ENCODE data around the gene PRKG1.

Gene PRKG1

GRCh38 chr10:51382181-51382580 lies 307.9 kb downstream of the PRKG1 start:
- Histone ChIP-seq H4K12ac (ENCODE audit: low read depth, low read length) (no peak overlapping the region), H3K79me2 (ENCODE audit: control insufficient read depth, insufficient read depth, low read length, poor library complexity) (no peaks in the 10 kb centered on the region), H3K4me1 (ENCODE audit: control insufficient read depth in 1 of 2, insufficient read depth in 2 of 2, low read length in 2 of 2) (no peaks in the 10 kb centered on the region), H3K9ac (ENCODE audit: low read length) (no peak overlapping the region), H2AFZ (ENCODE audit: insufficient read depth, low read length, poor library complexity) (no peak overlapping the region), H3K79me1 (ENCODE audit: low read length) (no peaks in the 10 kb centered on the region), H3K4me3 (ENCODE audit: low read depth, low read length) (no peak overlapping the region), H2BK5ac (ENCODE audit: low read depth, low read length, poor library complexity) (no peak overlapping the region), H3K4ac (ENCODE audit: low read depth, low read length) (no peak overlapping the region), H3K18ac (ENCODE audit: low read length) (no peak overlapping the region), H2AK5ac (ENCODE audit: low read length) (no peak overlapping the region), H3K27ac (ENCODE audit: low read depth, low read length) (no peak overlapping the region), H2BK120ac (ENCODE audit: insufficient read depth, low read length, poor library complexity) (no peak overlapping the region), H3K27me3 (ENCODE audit: insufficient read depth, low read length) (no peaks in the 10 kb centered on the region), H2BK12ac (ENCODE audit: low read length) (no peak overlapping the region), H3K4me2 (ENCODE audit: low read length) (no peak overlapping the region), H4K91ac (ENCODE audit: low read depth, low read length) (no peak overlapping the region), H4K8ac (ENCODE audit: low read depth, low read length) (no peak overlapping the region), H3K9me3 (ENCODE audit: insufficient read depth, low read depth, low read length) (no peaks in the 10 kb centered on the region), H3K36me3 (ENCODE audit: control insufficient read depth in 1 of 2, insufficient read depth in 2 of 2, low read length in 2 of 2) (no peaks in the 10 kb centered on the region), H3K23ac (ENCODE audit: low read length) (no peak overlapping the region), H3K14ac (ENCODE audit: low read length) (no peak overlapping the region)
- DNase-seq = peak in 1 of 2 donors; percentile 50
- WGBS (ENCODE audit: extremely low coverage, insufficient coverage, insufficient read length) = no CpG with 5 or more reads among the region's 1 CpG

DNA sequence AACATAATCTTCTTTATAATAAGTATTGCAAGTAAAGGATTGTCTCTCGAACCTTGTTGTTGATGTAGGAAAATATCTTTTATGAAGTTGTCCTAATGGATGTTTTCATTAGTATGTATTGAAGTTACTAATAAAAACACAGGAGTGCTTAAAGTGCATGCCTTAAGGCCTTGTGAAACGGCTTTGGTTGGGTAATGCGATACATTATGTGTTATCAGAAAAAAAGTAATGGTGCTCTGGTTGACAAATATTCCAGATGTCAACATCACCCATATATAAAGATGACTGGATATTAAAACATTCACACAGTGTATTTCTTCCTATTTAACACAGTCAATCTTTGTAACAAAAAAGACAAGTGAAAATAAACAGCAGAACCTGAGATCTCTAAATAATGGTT lies 310.7 kb downstream of the PRKG1 start:
- H2AK5ac ChIP-seq (ENCODE audit: low read length) = no peak overlapping the region
- no peak overlapping the region for H3K14ac ChIP-seq (ENCODE audit: low read length)
- H4K12ac ChIP-seq (ENCODE audit: low read depth, low read length) = no peak overlapping the region
- no peak for DNase-seq
- no peak overlapping the region for H2AFZ ChIP-seq (ENCODE audit: insufficient read depth, low read length, poor library complexity)
- no peaks in the 10 kb centered on the region for H3K79me2 ChIP-seq (ENCODE audit: control insufficient read depth, insufficient read depth, low read length, poor library complexity)
- H3K4me3 ChIP-seq (ENCODE audit: low read depth, low read length) = no peak overlapping the region
- no peak overlapping the region for H2BK120ac ChIP-seq (ENCODE audit: insufficient read depth, low read length, poor library complexity)
- no peaks in the 10 kb centered on the region for H3K9me3 ChIP-seq (ENCODE audit: insufficient read depth, low read depth, low read length)
- H4K8ac ChIP-seq (ENCODE audit: low read depth, low read length) = no peak overlapping the region
- H3K4ac ChIP-seq (ENCODE audit: low read depth, low read length) = no peak overlapping the region
- no peaks in the 10 kb centered on the region for H3K27me3 ChIP-seq (ENCODE audit: insufficient read depth, low read length)
- no peak overlapping the region for H4K91ac ChIP-seq (ENCODE audit: low read depth, low read length)
- no peaks in the 10 kb centered on the region for H3K4me1 ChIP-seq (ENCODE audit: control insufficient read depth in 1 of 2, insufficient read depth in 2 of 2, low read length in 2 of 2)
- H2BK12ac ChIP-seq (ENCODE audit: low read length) = no peak overlapping the region
- no peak overlapping the region for H2BK5ac ChIP-seq (ENCODE audit: low read depth, low read length, poor library complexity)
- no peaks in the 10 kb centered on the region for H3K36me3 ChIP-seq (ENCODE audit: control insufficient read depth in 1 of 2, insufficient read depth in 2 of 2, low read length in 2 of 2)
- no peak overlapping the region for H3K27ac ChIP-seq (ENCODE audit: low read depth, low read length)
- H3K79me1 ChIP-seq (ENCODE audit: low read length) = no peaks in the 10 kb centered on the region
- no peak overlapping the region for H3K18ac ChIP-seq (ENCODE audit: low read length)
- no peak overlapping the region for H3K4me2 ChIP-seq (ENCODE audit: low read length)
- no peak overlapping the region for H3K23ac ChIP-seq (ENCODE audit: low read length)
- WGBS (ENCODE audit: extremely low coverage, insufficient coverage, insufficient read length) = no CpG with 5 or more reads among the region's 3 CpGs
- no peak overlapping the region for H3K9ac ChIP-seq (ENCODE audit: low read length)

DNA sequence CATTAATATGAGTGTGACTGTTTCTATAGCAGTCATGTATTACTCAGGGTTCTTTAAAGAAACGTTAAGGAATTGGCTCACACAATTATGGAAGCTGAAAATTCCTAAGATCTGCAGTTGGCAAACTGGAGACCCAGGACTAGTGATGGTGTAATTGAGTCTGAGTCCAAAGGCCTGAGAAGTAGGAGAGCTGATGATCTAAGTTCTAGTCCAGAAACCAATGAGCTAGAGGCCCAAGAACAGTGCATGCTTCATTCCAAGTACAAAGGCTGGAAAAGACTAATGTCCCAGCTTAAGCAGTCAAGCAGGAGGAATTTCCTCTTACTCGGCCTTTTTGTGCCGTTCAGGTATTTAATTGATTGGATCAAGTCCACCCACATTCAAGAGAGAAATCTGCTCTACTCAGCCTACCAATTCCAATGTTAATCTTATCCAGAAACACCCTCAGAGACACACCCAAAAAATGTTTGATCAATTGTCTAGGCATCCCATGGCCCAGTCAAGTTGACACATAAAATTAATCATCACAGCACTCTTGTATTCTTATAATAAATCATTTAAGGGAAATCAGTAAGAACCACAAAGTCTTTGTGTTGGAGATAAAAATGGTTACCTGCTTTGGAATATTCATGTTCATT lies 312.1 kb downstream of the PRKG1 start:
- no peak overlapping the region for H3K27ac ChIP-seq (ENCODE audit: low read depth, low read length)
- H2BK12ac ChIP-seq (ENCODE audit: low read length) = no peak overlapping the region
- H4K91ac ChIP-seq (ENCODE audit: low read depth, low read length) = no peak overlapping the region
- no peak overlapping the region for H3K4ac ChIP-seq (ENCODE audit: low read depth, low read length)
- no peak overlapping the region for H3K4me2 ChIP-seq (ENCODE audit: low read length)
- H3K27me3 ChIP-seq (ENCODE audit: insufficient read depth, low read length) = no peaks in the 10 kb centered on the region
- no peaks in the 10 kb centered on the region for H3K4me1 ChIP-seq (ENCODE audit: control insufficient read depth in 1 of 2, insufficient read depth in 2 of 2, low read length in 2 of 2)
- no peak overlapping the region for H4K12ac ChIP-seq (ENCODE audit: low read depth, low read length)
- no peak overlapping the region for H3K18ac ChIP-seq (ENCODE audit: low read length)
- DNase-seq = no peak
- H2AK5ac ChIP-seq (ENCODE audit: low read length) = no peak overlapping the region
- no peak overlapping the region for H2AFZ ChIP-seq (ENCODE audit: insufficient read depth, low read length, poor library complexity)
- no CpG with 5 or more reads among the region's 3 CpGs for WGBS (ENCODE audit: extremely low coverage, insufficient coverage, insufficient read length)
- H2BK5ac ChIP-seq (ENCODE audit: low read depth, low read length, poor library complexity) = no peak overlapping the region
- no peaks in the 10 kb centered on the region for H3K79me1 ChIP-seq (ENCODE audit: low read length)
- no peak overlapping the region for H4K8ac ChIP-seq (ENCODE audit: low read depth, low read length)
- no peak overlapping the region for H3K4me3 ChIP-seq (ENCODE audit: low read depth, low read length)
- no peak overlapping the region for H3K23ac ChIP-seq (ENCODE audit: low read length)
- no peak overlapping the region for H3K14ac ChIP-seq (ENCODE audit: low read length)
- no peaks in the 10 kb centered on the region for H3K36me3 ChIP-seq (ENCODE audit: control insufficient read depth in 1 of 2, insufficient read depth in 2 of 2, low read length in 2 of 2)
- H2BK120ac ChIP-seq (ENCODE audit: insufficient read depth, low read length, poor library complexity) = no peak overlapping the region
- H3K9ac ChIP-seq (ENCODE audit: low read length) = no peak overlapping the region
- no peaks in the 10 kb centered on the region for H3K9me3 ChIP-seq (ENCODE audit: insufficient read depth, low read depth, low read length)
- H3K79me2 ChIP-seq (ENCODE audit: control insufficient read depth, insufficient read depth, low read length, poor library complexity) = no peaks in the 10 kb centered on the region

DNA sequence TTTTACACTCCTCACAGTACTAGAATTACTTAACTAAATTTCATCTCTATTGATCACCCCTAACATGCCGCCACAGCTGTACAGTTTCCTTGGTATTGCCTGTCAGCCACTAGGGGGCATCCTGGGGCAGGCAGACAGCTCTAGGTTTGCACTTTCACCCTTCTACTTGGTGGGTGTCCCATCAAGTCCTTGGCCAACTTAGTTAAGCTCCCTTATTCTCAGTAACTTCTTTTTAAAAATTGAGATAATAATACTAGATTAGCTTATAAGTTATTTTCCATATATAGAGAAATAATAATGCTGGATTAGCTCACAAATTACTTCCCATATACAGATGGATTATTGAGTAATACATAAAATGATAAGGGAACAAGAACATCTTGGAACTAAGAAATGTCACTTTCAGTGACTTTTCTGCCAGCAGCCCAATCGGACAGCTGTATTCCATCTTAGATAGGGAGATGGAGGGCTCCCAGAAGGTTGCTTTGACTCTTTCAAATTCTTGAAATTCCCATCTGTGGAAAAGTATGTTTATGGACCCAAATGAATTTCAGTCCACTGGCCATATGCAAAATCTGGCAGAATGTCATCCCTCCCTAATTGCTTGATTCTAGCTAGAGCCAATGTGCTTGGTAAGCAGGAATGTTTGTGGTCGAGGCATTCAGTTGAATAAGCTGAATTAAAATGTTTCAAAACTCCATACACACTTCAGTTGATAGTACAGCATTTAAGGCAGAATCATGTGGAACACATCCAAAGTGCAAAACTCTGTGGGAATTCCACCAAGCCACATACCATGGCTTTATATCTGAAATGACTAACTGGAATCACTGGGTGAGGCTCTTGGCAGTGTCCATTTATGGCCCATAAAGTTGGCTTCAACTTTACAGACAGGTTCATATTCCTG lies 315.4 kb downstream of the PRKG1 start:
- H3K79me2 ChIP-seq (ENCODE audit: control insufficient read depth, insufficient read depth, low read length, poor library complexity) = no peaks in the 10 kb centered on the region
- H3K9me3 ChIP-seq (ENCODE audit: insufficient read depth, low read depth, low read length) = no peaks in the 10 kb centered on the region
- no peak overlapping the region for H4K12ac ChIP-seq (ENCODE audit: low read depth, low read length)
- no peak overlapping the region for H3K4me2 ChIP-seq (ENCODE audit: low read length)
- no peak overlapping the region for H3K9ac ChIP-seq (ENCODE audit: low read length)
- H3K79me1 ChIP-seq (ENCODE audit: low read length) = no peaks in the 10 kb centered on the region
- H2BK12ac ChIP-seq (ENCODE audit: low read length) = no peak overlapping the region
- no peak overlapping the region for H3K4me3 ChIP-seq (ENCODE audit: low read depth, low read length)
- H3K27ac ChIP-seq (ENCODE audit: low read depth, low read length) = no peak overlapping the region
- no peak overlapping the region for H2BK5ac ChIP-seq (ENCODE audit: low read depth, low read length, poor library complexity)
- no peak overlapping the region for H3K18ac ChIP-seq (ENCODE audit: low read length)
- peak; percentile 5 to 57 for DNase-seq
- H3K4ac ChIP-seq (ENCODE audit: low read depth, low read length) = no peak overlapping the region
- no peak overlapping the region for H3K14ac ChIP-seq (ENCODE audit: low read length)
- H3K23ac ChIP-seq (ENCODE audit: low read length) = no peak overlapping the region
- H2AK5ac ChIP-seq (ENCODE audit: low read length) = no peak overlapping the region
- no peaks in the 10 kb centered on the region for H3K27me3 ChIP-seq (ENCODE audit: insufficient read depth, low read length)
- WGBS (ENCODE audit: extremely low coverage, insufficient coverage, insufficient read length) = no CpG with 5 or more reads among the region's 3 CpGs
- no peak overlapping the region for H2AFZ ChIP-seq (ENCODE audit: insufficient read depth, low read length, poor library complexity)
- H3K4me1 ChIP-seq (ENCODE audit: control insufficient read depth in 1 of 2, insufficient read depth in 2 of 2, low read length in 2 of 2) = no peaks in the 10 kb centered on the region
- H4K8ac ChIP-seq (ENCODE audit: low read depth, low read length) = no peak overlapping the region
- no peaks in the 10 kb centered on the region for H3K36me3 ChIP-seq (ENCODE audit: control insufficient read depth in 1 of 2, insufficient read depth in 2 of 2, low read length in 2 of 2)
- no peak overlapping the region for H2BK120ac ChIP-seq (ENCODE audit: insufficient read depth, low read length, poor library complexity)
- no peak overlapping the region for H4K91ac ChIP-seq (ENCODE audit: low read depth, low read length)

All from trophoblast cell (in vitro differentiated cells and primary cell).